Tibial nerve (tissue), 4 donors: Measurements from ENCODE around the gene KCNIP3. TPM values are rescaled to one million over a fixed set of nuclear protein-coding genes. Genes with fewer than 3 reads are reported as not detected.
A peak's percentile ranks its signal among the peaks of the same experiment; 100 is the strongest.

Source experiments
- DNase-seq, 2 donors: peaks; one replicate each; pipeline ENCODE4 v3.0.0-alpha.2; 2019; ENCODE audit warnings: low spot score in 2 of 2
- H3K27ac ChIP-seq, 4 donors: fragments of 200-600 bp; sonication (generic) in 3 of 4; one replicate each; pipeline ENCODE4 v1.5.1; 2017 to 2019; ENCODE audit warnings: mild to moderate bottlenecking in 1 of 4
- H3K27me3 ChIP-seq, 2 donors: fragments of 200-600 bp; sonication (generic) in 1 of 2; one replicate each; pipeline versions ENCODE4 v1.5.1 to v1.6.0; 2017 to 2019
- H3K36me3 ChIP-seq, 3 donors: fragments of 200-600 bp; sonication (generic); one replicate each; pipeline ENCODE4 v1.5.1; 2018 to 2019
- H3K4me1 ChIP-seq, 4 donors: fragments of 200-600 bp; sonication (generic) in 3 of 4; one replicate each; pipeline ENCODE4 v1.5.1; 2017 to 2019
- H3K4me3 ChIP-seq, 4 donors: fragments of 200-600 bp; sonication (generic) in 3 of 4; one replicate each; pipeline ENCODE4 v1.5.1; 2017 to 2019; ENCODE audit warnings: mild to moderate bottlenecking in 1 of 4, moderate library complexity in 1 of 4
- H3K9me3 ChIP-seq, 4 donors: fragments of 200-600 bp; sonication (generic) in 3 of 4; one replicate each; pipeline ENCODE4 v1.5.1; 2017 to 2019
- CTCF ChIP-seq, 5 experiments: fragments of 200-600 bp in 3 of 5; fragments of 450-650 bp in 2 of 5; sonication (generic) in 3 of 5; IDR thresholded peaks; one replicate each; pipeline ENCODE4 v1.5.1; 2016 to 2019; ENCODE audit warnings: antibody characterized with exemption in 5 of 5, mild to moderate bottlenecking in 3 of 5, moderate library complexity in 2 of 5
- EP300 ChIP-seq, 2 donors: sonication (generic); formaldehyde crosslinking; IDR thresholded peaks; one replicate each; pipeline ENCODE4 v1.6.1; 2017; ENCODE audit warnings: antibody characterized with exemption in 2 of 2, mild to moderate bottlenecking in 1 of 2
- POLR2A ChIP-seq, 2 donors: fragments of 450-650 bp; IDR thresholded peaks; one replicate each; pipeline ENCODE4 v1.6.1; 2017; ENCODE audit warnings: antibody characterized with exemption in 2 of 2, mild to moderate bottlenecking in 2 of 2, moderate library complexity in 2 of 2
- WGBS, 2 donors: methylation state at CpG; one replicate each; pipeline ENCODE4 v1.1.5; 2018; 5-methylcytosine and 5-hydroxymethylcytosine counted together
- total RNA-seq, 4 donors: library from RNA; depleted of rRNA; stranded (reverse); fragments of >200 nt; gene quantifications; one replicate each; pipeline ENCODE4 v1.1.0, GENCODE V29; 2016

KCNIP3 gene
- total RNA-seq, 4 donors from 2014 or later, result 35.1 to 90.8 (median 50.2) TPM

GRCh38 chr2:95386031-95386430 lies 88.9 kb downstream of the KCNIP3 start:
- no peak for DNase-seq
- TF ChIP-seq POLR2A (IDR thresholded peaks at IDR 0.05) (no peak), CTCF (IDR thresholded peaks at IDR 0.05) (no peak), EP300 (IDR thresholded peaks at IDR 0.05) (no peak)
- no peaks in the 10 kb centered on the region for H3K9me3 ChIP-seq
- peaks cover 0 to 16% (median 0%) of the 10 kb centered on the region in 3 donors for H3K36me3 ChIP-seq
- peak overlapping the region in 3 of 4 donors; percentile 55 to 86 (median 72) for H3K27ac ChIP-seq
- H3K4me1 ChIP-seq, result peaks cover 0 to 42% (median 13%) of the 10 kb centered on the region in 4 donors
- 81 to 84% methylated on average over 6 of the region's 6 CpGs for WGBS, 2 donors
- no peaks in the 10 kb centered on the region for H3K27me3 ChIP-seq
- H3K4me3 ChIP-seq, result no peak overlapping the region

GRCh38 chr2:95387358-95387757 lies 90.2 kb downstream of the KCNIP3 start:
- WGBS, 2 donors, result 86 to 88% methylated on average over 7 of the region's 7 CpGs
- Histone ChIP-seq H3K4me3 (no peak overlapping the region), H3K9me3 (no peaks in the 10 kb centered on the region), H3K4me1 (peaks cover 0 to 42% (median 13%) of the 10 kb centered on the region in 4 donors), H3K27me3 (no peaks in the 10 kb centered on the region), H3K27ac (no peak overlapping the region), H3K36me3 (peaks cover 0 to 3% (median 0%) of the 10 kb centered on the region in 3 donors)
- DNase-seq, result no peak
- TF ChIP-seq POLR2A (IDR thresholded peaks at IDR 0.05) (no peak), EP300 (IDR thresholded peaks at IDR 0.05) (no peak), CTCF (IDR thresholded peaks at IDR 0.05) (no peak)

GRCh38 chr2:95388091-95388692 lies 91.0 kb downstream of the KCNIP3 start:
- no peak for TF ChIP-seq POLR2A (IDR thresholded peaks at IDR 0.05)
- no peak for TF ChIP-seq EP300 (IDR thresholded peaks at IDR 0.05)
- TF ChIP-seq CTCF (IDR thresholded peaks at IDR 0.05), result no peak
- DNase-seq, result no peak
- Histone ChIP-seq H3K4me1 (peaks cover 0 to 40% (median 13%) of the 10 kb centered on the region in 4 donors), H3K9me3 (no peaks in the 10 kb centered on the region), H3K27ac (no peak overlapping the region), H3K27me3 (no peaks in the 10 kb centered on the region), H3K4me3 (no peak overlapping the region), H3K36me3 (no peaks in the 10 kb centered on the region)
- 88 to 91% methylated on average over 10 to 14 of the region's 14 CpGs for WGBS, 2 donors

GRCh38 chr2:95388856-95389244 lies 91.7 kb downstream of the KCNIP3 start:
- 35 to 37% methylated on average over 15 of the region's 15 CpGs for WGBS, 2 donors
- H3K27ac ChIP-seq, result no peak overlapping the region
- no peak for DNase-seq
- no peak for TF ChIP-seq CTCF (IDR thresholded peaks at IDR 0.05)
- no peak for TF ChIP-seq POLR2A (IDR thresholded peaks at IDR 0.05)
- no peak for TF ChIP-seq EP300 (IDR thresholded peaks at IDR 0.05)
- H3K36me3 ChIP-seq, result no peaks in the 10 kb centered on the region
- peaks cover 0 to 35% (median 10%) of the 10 kb centered on the region in 4 donors for H3K4me1 ChIP-seq
- no peak overlapping the region for H3K4me3 ChIP-seq
- H3K9me3 ChIP-seq, result no peaks in the 10 kb centered on the region
- no peaks in the 10 kb centered on the region for H3K27me3 ChIP-seq

- Histone ChIP-seq H3K4me3 (no peak overlapping the region), H3K36me3 (no peaks in the 10 kb centered on the region), H3K27me3 (no peaks in the 10 kb centered on the region), H3K4me1 (peaks cover 0 to 30% (median 9%) of the 10 kb centered on the region in 4 donors), H3K9me3 (no peaks in the 10 kb centered on the region), H3K27ac (peak overlapping the region in 1 of 4 donors; percentile 65)
- 58 to 70% methylated on average over 34 of the region's 46 CpGs for WGBS, 2 donors
- peak; percentile 44 to 50 for DNase-seq
- TF ChIP-seq CTCF (IDR thresholded peaks at IDR 0.05) (peak; percentile 74 to 89 (median 81)), POLR2A (IDR thresholded peaks at IDR 0.05) (no peak), EP300 (IDR thresholded peaks at IDR 0.05) (no peak)
Observed at GRCh38 chr2:95389245-95390119, 92.3 kb downstream of the KCNIP3 start.
